NCI-H146 (cell line): Measurements from ENCODE around the gene IFI27L2.
"Not testable (repeated sequence)": the region's sequence is repeated elsewhere in the genome, so short reads cannot be mapped to it uniquely, and the experiment has no call there.

Experiments
- DNase-seq: peaks from one replicate; lab custom pipeline; 2025; lab: John Stamatoyannopoulos, UW

The IFI27L2 gene, protein sequence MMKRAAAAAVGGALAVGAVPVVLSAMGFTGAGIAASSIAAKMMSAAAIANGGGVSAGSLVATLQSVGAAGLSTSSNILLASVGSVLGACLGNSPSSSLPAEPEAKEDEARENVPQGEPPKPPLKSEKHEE

DNA sequence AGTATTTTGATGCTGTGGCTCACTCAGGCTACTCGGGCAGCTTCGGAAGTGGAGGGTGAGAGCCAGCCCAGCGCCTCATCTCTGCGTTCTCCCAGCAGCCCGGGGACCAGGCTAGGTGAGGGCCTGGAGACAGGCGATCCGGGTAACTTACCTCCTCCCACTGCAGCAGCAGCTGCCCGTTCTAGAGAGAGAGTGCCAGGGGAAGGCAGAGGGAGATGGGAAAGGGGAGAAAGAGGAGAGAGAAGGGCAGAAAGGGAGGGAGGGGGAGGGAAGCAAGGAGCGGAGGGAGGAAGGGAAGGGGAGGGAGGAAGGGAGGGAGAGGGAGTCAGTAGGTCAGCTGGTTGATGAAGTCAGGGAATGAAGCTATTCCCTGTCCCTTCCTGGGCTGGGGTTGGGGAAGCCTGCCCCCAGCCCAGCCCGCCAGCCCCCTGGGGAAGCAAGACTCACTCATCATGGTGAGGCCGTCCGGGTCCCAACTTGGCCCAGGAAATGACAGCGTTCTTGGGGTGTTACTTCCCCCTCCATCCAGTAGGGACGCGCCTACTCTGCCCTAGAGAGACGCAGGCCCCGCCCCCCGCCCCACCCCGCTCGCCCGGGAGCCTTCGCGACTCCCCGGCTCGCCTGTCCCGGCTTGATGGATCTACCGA lies at the start of gene IFI27L2:
Gene IFI27L2 (minus strand): TSS at position 494 of the 647 bp plus-strand sequence. CDS start 40 bp downstream, at position 454.
- DNase-seq: peak; percentile 40

- no peak for DNase-seq
These were observed 48.4 kb upstream of the IFI27L2 start for GRCh38 chr14:94177806-94178205.

- DNase-seq: no peak
These were observed 47.4 kb upstream of the IFI27L2 start for GRCh38 chr14:94176808-94177207.

GRCh38 chr14:94175747-94176146 lies 46.3 kb upstream of the IFI27L2 start:
- no peak for DNase-seq

GRCh38 chr14:94175011-94175745 lies 45.8 kb upstream of the IFI27L2 start:
- no peak for DNase-seq

GRCh38 chr14:94174604-94175010 lies 45.2 kb upstream of the IFI27L2 start:
- DNase-seq: no peak

GRCh38 chr14:94173885-94174603 lies 44.6 kb upstream of the IFI27L2 start, which contains the start of gene PPP4R4:
PPP4R4 (plus strand) TSS chr14:94174322; CDS start chr14:94174466, 144 bp downstream.
- peak; percentile 79 for DNase-seq

- no peak for DNase-seq
These were observed 44.1 kb upstream of the IFI27L2 start for GRCh38 chr14:94173471-94173884.

GRCh38 chr14:94172545-94172944 lies 43.1 kb upstream of the IFI27L2 start:
- no peak for DNase-seq

DNA sequence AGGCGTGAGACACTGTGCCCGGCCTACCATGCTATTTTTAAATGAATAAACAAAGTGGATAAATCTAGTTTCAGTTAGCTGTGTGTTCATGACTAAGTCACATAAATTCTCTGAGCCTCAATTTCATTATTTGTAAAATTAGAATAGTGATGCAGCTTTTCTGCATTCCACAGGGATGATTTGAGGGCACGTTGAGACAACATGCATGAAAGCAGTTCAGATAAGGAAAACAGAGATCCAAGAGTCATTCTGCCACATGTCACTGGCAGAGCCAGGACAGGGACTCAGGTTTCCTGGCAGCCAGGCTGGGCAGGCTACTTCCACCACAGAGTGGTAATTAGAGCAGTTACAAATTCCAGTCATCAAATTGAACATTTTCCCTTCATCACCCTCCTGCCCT lies 41.8 kb upstream of the IFI27L2 start:
- no peak for DNase-seq

GRCh38 chr14:94170136-94170535 lies 40.7 kb upstream of the IFI27L2 start:
- no peak for DNase-seq

GRCh38 chr14:94165744-94166143 lies 36.3 kb upstream of the IFI27L2 start:
- no peak for DNase-seq

GRCh38 chr14:94164685-94165431 lies 35.5 kb upstream of the IFI27L2 start:
- DNase-seq: no peak

GRCh38 chr14:94163796-94164195 lies 34.4 kb upstream of the IFI27L2 start:
- DNase-seq: no peak

- no peak for DNase-seq
These were observed 33.1 kb upstream of the IFI27L2 start for GRCh38 chr14:94162466-94162865.

- no peak for DNase-seq
These were observed 32.6 kb upstream of the IFI27L2 start for GRCh38 chr14:94161981-94162380.

GRCh38 chr14:94161058-94161457 lies 31.7 kb upstream of the IFI27L2 start:
- DNase-seq: no peak

GRCh38 chr14:94158239-94158883 lies 29.0 kb upstream of the IFI27L2 start:
- no peak for DNase-seq

GRCh38 chr14:94157197-94157596 lies 27.8 kb upstream of the IFI27L2 start:
- no peak for DNase-seq

GRCh38 chr14:94156143-94156542 lies 26.7 kb upstream of the IFI27L2 start:
- DNase-seq: not testable (repeated sequence)

DNA sequence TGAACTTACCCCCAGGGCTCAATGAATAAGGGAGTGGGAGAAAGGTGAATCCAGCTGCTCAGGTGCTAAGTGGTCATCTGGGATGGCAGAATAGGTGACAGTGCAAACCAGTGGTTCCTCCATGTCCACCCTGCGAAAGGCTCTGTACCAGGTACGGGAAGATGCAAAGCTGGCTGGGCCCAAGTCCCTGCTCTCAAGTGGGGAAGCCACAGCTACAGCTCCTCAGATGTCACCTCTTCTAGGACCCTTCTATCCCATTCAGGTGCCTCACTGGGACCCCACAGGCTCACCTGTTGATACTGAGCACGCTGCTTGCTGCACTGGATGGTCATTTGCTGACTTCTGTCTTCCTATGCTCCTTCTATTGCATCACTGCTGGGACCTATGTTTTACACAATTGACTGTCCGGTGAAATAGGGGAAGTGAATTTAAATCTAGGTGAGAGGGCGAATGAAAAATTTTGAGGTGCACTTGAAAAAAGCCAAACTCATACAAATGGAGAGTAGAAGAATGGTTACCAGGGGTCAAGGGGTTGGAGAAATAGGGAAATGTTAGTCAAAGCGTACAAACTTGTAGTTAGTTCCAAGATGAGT lies 24.4 kb upstream of the IFI27L2 start:
- DNase-seq: no peak
